Measurements from ENCODE around the gene DENR. TPM values are rescaled to one million over a fixed set of nuclear protein-coding genes. Genes with fewer than 3 reads are reported as not detected.
A peak's percentile ranks its signal among the peaks of the same experiment; 100 is the strongest.

DENR gene
- total and polyA plus RNA-seq, 7 donors: 24.0 to 52.4 (median 35.5) TPM

DNA sequence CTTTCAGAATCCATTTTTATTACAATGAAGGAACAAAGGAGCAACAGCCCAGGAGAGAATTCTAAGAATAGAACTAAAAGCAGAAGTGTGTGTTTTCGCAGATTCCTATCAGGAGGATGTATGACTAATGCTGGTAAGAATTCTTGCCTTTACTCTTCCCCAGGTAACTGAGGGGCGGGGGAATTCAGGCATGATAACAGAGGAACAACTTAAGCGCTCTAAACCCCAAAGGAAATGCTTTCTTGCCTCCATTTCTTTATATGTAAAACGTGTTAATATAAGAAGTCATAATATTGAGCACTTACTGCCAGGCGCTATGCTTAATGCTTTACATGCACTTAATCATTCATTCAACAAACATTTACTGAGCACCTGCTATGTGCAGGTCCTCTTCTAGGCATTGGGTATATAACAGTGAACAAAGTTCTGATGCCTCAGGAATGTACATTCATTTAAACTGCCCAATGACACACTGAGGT is 26.5 kb upstream of the DENR start:
- DNase-seq: no peak
- intact Hi-C loops (cut with DNase I): no loop called here
- H3K4me1 ChIP-seq: no peaks in the 10 kb centered on the region
- TF ChIP-seq, protein P1, sequence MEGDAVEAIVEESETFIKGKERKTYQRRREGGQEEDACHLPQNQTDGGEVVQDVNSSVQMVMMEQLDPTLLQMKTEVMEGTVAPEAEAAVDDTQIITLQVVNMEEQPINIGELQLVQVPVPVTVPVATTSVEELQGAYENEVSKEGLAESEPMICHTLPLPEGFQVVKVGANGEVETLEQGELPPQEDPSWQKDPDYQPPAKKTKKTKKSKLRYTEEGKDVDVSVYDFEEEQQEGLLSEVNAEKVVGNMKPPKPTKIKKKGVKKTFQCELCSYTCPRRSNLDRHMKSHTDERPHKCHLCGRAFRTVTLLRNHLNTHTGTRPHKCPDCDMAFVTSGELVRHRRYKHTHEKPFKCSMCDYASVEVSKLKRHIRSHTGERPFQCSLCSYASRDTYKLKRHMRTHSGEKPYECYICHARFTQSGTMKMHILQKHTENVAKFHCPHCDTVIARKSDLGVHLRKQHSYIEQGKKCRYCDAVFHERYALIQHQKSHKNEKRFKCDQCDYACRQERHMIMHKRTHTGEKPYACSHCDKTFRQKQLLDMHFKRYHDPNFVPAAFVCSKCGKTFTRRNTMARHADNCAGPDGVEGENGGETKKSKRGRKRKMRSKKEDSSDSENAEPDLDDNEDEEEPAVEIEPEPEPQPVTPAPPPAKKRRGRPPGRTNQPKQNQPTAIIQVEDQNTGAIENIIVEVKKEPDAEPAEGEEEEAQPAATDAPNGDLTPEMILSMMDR (IDR thresholded peaks at IDR 0.05): no peak
- H3K4me3 ChIP-seq: no peak overlapping the region
- no peak overlapping the region for H3K27ac ChIP-seq
- WGBS, 3 donors: 61 to 69% (median 64%) methylated on average over 5 of the region's 5 CpGs
- ATAC-seq: no peak
- H3K36me3 ChIP-seq (ENCODE audit: insufficient read depth in 1 of 2, low read depth in 1 of 2): no peaks in the 10 kb centered on the region
- H3K9me3 ChIP-seq: no peaks in the 10 kb centered on the region
- H3K27me3 ChIP-seq (ENCODE audit: insufficient read depth in 3 of 3, low read length in 2 of 3): peaks cover 0 to 6% (median 0%) of the 10 kb centered on the region in 3 donors

DNA sequence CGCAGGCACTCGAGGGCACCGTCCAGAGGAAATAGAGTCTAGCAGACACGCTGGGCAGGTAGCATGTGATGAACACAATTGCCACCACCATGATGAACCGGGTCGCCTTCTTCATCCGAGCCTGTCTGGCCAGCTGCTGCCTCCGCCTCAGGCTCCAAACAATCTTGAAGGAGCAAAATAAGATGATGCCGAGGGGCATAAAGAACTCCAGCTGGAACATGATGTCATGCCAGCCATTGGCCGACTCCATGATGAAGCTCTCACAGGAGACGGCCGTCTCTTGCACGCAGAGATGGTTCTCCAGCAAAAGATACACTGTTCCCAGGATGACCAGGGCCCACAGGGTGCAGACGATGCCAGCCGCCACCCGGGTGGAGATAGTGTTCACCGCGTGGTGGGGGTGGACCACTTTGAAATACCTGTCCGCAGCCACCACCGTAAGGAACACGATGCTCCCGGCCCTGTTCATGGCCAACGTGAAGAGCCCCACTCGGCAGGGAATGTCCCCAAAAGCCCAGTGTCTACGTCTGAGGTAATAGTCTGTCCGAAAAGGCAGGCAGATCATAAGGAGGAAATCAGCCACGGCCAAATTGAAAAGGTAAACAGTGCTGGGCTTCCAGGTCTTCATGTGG is 22.9 kb upstream of the DENR start:
- 84 to 87% (median 86%) methylated on average over 27 of the region's 27 CpGs for WGBS, 3 donors
- intact Hi-C loops (cut with DNase I): no loop called here
- DNase-seq: no peak
- H3K4me1 ChIP-seq: no peaks in the 10 kb centered on the region
- TF ChIP-seq, protein P1 (IDR thresholded peaks at IDR 0.05): no peak
- no peaks in the 10 kb centered on the region for H3K9me3 ChIP-seq
- no peaks in the 10 kb centered on the region for H3K36me3 ChIP-seq (ENCODE audit: insufficient read depth in 1 of 2, low read depth in 1 of 2)
- no peak for ATAC-seq
- H3K4me3 ChIP-seq: no peak overlapping the region
- peaks cover 0 to 6% (median 0%) of the 10 kb centered on the region in 3 donors for H3K27me3 ChIP-seq (ENCODE audit: insufficient read depth in 3 of 3, low read length in 2 of 3)
- H3K27ac ChIP-seq: no peak overlapping the region

DNA sequence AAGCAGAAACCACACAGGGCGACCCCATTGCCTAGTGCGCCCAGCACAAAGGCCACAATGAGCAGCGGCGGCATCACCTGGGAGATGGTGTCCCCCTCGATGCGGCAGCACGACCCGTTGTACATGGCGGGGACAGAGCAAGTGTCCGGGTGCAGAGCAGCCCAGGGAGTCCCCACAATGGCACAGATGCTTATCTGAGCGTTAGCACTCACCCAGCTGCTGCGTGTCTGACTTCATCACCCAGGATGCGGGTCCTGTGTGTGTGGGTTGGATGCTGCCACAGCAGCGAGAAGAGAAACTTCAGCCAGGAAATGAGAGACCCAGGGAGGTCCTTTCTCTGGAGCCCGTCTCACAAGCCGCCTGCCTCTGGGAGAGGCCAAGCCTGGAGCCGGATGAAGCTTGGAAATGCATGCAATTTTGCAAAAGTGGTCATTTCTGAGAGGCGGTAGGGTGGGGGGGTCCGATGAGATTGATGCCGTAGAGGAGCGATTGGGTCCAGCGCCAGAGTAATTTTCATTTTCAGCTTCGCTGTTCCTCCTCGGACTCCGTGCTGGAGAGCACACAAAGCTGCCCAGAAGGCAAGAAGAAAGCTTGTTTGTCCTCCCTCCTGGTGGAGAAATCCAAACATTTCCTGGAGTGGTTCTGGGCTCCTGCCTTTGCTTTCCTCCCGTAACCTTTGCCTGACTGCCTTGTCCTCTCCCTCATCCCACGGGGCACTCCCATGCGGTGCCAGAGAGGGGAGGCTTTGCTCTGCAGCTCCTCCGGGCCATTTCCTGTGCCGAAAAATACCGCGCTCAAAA is 22.2 kb upstream of the DENR start, which contains the start of gene HCAR1:
Gene HCAR1 (minus strand): TSS at position 630 of the 800 bp plus-strand sequence. CDS start 505 bp downstream, at position 125.
- Histone ChIP-seq H3K4me3 (peak within 1 kb of the TSS; percentile 38), H3K36me3 (ENCODE audit: insufficient read depth in 1 of 2, low read depth in 1 of 2) (no peaks in the 10 kb centered on the region), H3K27ac (no peak within 1 kb of the TSS), H3K4me1 (no peaks in the 10 kb centered on the region), H3K9me3 (no peaks in the 10 kb centered on the region), H3K27me3 (ENCODE audit: insufficient read depth in 3 of 3, low read length in 2 of 3) (peaks cover 0 to 6% (median 0%) of the 10 kb centered on the region in 3 donors)
- ATAC-seq (no peak), DNase-seq (no peak)
- intact Hi-C loops (cut with DNase I): no loop called here
- TF ChIP-seq, protein P1 (IDR thresholded peaks at IDR 0.05): no peak
- WGBS, 3 donors: 60 to 62% (median 60%) methylated on average over 32 of the region's 32 CpGs

DNA sequence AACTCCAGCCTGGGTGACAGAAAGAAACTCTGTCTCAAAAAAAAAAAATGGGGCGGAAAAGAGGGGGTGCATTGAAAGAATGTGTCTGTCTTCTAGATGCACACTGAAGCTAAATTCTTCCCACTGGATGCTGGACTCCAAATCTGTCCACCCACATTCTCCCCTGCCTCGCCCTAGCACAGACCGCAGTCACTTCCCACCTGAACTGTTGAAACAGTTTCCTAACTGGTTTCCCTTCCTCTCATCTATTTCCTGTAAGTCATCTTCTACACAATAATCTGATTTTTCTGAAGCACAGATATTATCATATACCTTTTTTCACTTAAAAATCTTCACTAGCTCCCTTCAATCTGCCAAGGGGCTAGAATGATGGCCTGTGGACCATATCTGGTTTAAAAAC is 20.5 kb upstream of the DENR start:
- no peak overlapping the region for H3K27ac ChIP-seq
- TF ChIP-seq, protein P1 (IDR thresholded peaks at IDR 0.05): no peak
- no peak overlapping the region for H3K4me3 ChIP-seq
- no peaks in the 10 kb centered on the region for H3K4me1 ChIP-seq
- H3K9me3 ChIP-seq: no peaks in the 10 kb centered on the region
- no peaks in the 10 kb centered on the region for H3K36me3 ChIP-seq (ENCODE audit: insufficient read depth in 1 of 2, low read depth in 1 of 2)
- intact Hi-C loops (cut with DNase I): no loop called here
- 83 to 88% (median 86%) methylated on average over 3 of the region's 3 CpGs for WGBS, 3 donors
- ATAC-seq (no peak), DNase-seq (no peak)
- H3K27me3 ChIP-seq (ENCODE audit: insufficient read depth in 3 of 3, low read length in 2 of 3): peaks cover 0 to 6% (median 0%) of the 10 kb centered on the region in 3 donors

All from psoas muscle (tissue), 8 donors.